Muscle of leg (tissue), 11 donors: ENCODE results near the gene RNF208. TPM values are rescaled to one million over a fixed set of nuclear protein-coding genes. Genes with fewer than 3 reads are reported as not detected.

Experiments used
- DNase-seq: peaks from one replicate; pipeline ENCODE4 v3.0.0; 2013
- H3K27ac ChIP-seq: one replicate; pipeline ENCODE4 v1.5.1; 2013; ENCODE audit warnings: mild to moderate bottlenecking, low read length, control low read depth
- H3K27me3 ChIP-seq: one replicate; pipeline ENCODE4 v1.6.1; 2013; ENCODE audit warnings: low read length; ENCODE audit not compliant: control insufficient read depth, insufficient read depth
- H3K36me3 ChIP-seq: one replicate; pipeline ENCODE4 v1.6.1; 2013; ENCODE audit warnings: low read length; ENCODE audit not compliant: control insufficient read depth, insufficient read depth
- H3K4me1 ChIP-seq: one replicate; pipeline ENCODE4 v1.6.1; 2013; ENCODE audit warnings: low read length; ENCODE audit not compliant: control insufficient read depth, insufficient read depth
- H3K4me3 ChIP-seq: one replicate; pipeline ENCODE4 v1.5.1; 2013; ENCODE audit warnings: low read length, control low read depth
- H3K9me3 ChIP-seq: replicated peaks from 2 replicates; pipeline ENCODE4 v1.6.1; 2013; ENCODE audit warnings: low read depth, low read length; ENCODE audit not compliant: control insufficient read depth
- WGBS: methylation state at CpG from one replicate; pipeline ENCODE4 v1.1.5; 2013; ENCODE audit warnings: missing lambda C conversion rate; ENCODE audit not compliant: insufficient coverage; 5-methylcytosine and 5-hydroxymethylcytosine counted together
- polyA plus RNA-seq, 8 donors: library from polyadenylated mRNA; unstranded; fragments of 120-200 nt; gene quantifications; one replicate each; pipeline versions ENCODE4 v1.2.1 to v1.2.3, GENCODE V29; 2013; ENCODE audit warnings: inconsistent platforms in 1 of 8, low replicate concordance in 1 of 8; ENCODE audit not compliant: insufficient read length in 8 of 8, insufficient read depth in 1 of 8
- total RNA-seq: library from RNA; stranded (reverse); fragments of 120-200 nt; gene quantifications from one replicate; pipeline ENCODE4 v1.2.4, GENCODE V29; 2013

RNF208 gene
- total and polyA plus RNA-seq, 9 donors: 0.18 to 5.1 (median 2.6) TPM

DNA sequence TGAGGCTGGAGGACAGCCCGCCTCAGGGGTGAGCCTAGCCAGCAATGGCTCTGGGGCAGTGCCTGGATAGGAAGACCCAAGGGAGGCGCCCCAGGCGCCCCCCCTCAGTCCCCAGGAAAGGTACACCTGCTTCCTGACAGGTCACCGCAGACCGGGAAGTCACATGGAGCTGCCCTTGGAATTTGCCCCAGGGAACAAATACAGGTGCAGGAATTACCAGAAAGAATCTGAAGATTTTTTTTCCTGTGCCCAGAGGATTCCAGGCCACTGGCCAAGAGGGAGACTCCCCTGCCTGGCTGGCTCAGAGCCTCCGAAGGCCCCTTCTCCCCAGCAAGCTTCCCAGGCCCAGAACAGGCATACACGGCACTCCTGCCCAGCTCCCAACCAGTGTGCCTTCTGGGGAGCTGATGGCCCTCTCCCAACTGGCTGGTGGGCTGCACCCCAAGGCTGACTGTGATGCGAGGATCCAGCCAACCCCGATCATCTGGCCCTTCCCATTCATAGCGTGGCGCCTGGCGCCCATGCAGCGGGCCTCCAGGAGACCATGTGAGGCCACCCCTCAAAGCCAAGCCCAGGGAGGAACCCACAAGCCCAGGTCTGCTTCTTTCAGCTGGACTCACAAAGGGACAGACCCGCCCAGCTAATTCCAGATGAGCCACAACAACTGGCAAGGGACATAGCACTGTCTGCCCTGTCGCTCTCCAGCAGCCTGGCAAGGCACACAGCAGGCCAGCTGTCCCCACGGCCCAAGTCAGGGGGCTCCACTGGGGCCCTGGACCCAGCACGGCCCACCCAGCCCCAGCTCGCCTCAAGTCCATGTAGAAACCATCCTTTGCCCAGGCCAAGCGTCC lies 23.8 kb downstream of the RNF208 start:
- H3K4me1 ChIP-seq: peaks cover 48% of the 10 kb centered on the region
- H3K27me3 ChIP-seq: no peaks in the 10 kb centered on the region
- H3K4me3 ChIP-seq: no peak overlapping the region
- WGBS: 75% methylated on average over 15 of the region's 19 CpGs
- no peak overlapping the region for H3K27ac ChIP-seq
- no peaks in the 10 kb centered on the region for H3K36me3 ChIP-seq
- DNase-seq: no peak
- H3K9me3 ChIP-seq: no peaks in the 10 kb centered on the region

DNA sequence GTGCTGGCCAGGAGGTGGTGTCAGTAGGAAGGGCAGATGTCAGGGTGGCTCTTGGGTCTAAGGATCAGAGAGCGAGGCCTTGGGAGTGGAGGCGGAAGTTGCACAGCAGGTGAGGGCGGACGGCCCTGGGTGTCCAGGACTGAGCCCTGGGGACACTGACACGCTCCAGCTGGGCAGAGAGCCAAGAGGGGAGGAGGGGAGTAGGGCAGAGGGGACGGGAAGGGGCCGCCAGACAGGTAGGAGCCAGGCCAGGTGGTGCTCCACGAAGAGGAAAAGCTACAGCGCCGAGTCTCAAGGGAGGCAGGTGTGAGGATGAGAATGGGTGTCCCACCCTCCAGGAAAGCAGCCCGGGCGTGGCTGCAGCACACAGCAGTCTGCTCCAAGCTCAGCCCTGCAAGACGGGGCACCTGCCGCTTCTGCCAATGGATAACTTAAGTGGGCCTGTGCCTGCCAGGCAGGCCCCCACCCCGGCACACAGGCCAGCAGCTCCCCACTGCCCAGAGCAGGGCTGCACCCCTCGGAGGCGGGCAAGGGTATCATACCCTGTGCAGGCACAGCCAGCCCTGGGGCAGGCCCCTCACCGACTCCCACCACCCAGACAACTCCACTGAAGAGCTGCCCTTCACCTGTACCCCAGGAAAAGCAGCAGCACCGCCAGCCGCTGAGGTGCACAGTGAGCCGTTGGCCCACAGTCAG lies 26.4 kb downstream of the RNF208 start:
- peaks cover 22% of the 10 kb centered on the region for H3K36me3 ChIP-seq
- H3K27ac ChIP-seq: no peak overlapping the region
- no peak overlapping the region for H3K4me3 ChIP-seq
- no peak for DNase-seq
- no peaks in the 10 kb centered on the region for H3K27me3 ChIP-seq
- no peaks in the 10 kb centered on the region for H3K9me3 ChIP-seq
- H3K4me1 ChIP-seq: peaks cover 44% of the 10 kb centered on the region
- 78% methylated on average over 21 of the region's 21 CpGs for WGBS

DNA sequence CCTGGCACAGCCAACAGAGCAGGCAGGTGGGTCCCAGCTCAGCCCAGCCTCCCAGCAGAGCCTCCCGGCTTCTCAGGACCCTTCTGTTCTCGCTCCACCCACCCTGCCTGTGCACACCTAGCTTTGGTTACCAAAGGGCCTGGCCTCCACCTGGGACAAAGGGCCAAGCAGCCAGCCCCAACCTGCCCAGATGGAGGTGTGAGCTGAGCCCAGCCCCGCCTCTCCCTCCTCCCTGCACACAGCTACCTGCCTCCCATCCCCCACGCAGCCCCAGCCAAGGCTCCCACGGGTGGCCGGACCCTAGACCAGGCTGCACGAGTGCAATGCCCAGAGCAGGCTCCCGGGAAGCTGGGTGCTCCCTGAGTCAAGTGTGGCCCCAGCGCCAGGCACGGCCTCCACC lies 27.1 kb downstream of the RNF208 start:
- H3K27ac ChIP-seq: no peak overlapping the region
- 77% methylated on average over 6 of the region's 10 CpGs for WGBS

DNA sequence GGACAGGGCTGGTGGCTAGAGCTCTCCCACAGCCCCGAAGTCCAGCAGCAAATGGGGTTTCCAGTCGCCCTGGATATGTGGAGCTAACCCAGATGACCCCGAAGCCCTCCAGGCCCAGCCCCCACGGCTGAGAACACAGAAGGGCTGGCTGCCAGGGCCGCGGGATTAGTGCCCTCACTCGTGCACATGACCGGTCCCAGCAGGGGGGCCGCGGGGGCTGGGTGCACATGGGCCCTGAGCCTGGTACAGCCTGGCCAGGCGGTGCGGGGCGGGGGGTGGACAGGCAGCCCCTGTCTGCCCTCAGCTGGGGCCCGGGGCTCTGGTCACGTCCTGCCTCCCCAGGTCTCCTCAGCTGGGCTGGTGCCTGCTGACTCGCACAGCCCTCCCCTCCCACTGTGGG lies 27.7 kb downstream of the RNF208 start:
- 62% methylated on average over 16 of the region's 16 CpGs for WGBS
- no peak overlapping the region for H3K27ac ChIP-seq
- no peak for DNase-seq
- H3K36me3 ChIP-seq: peaks cover 33% of the 10 kb centered on the region
- H3K4me1 ChIP-seq: peaks cover 54% of the 10 kb centered on the region
- no peak overlapping the region for H3K4me3 ChIP-seq
- H3K27me3 ChIP-seq: no peaks in the 10 kb centered on the region
- H3K9me3 ChIP-seq: no peaks in the 10 kb centered on the region

More for the DNA sequence above, 27.1 kb downstream of the RNF208 start:
- peaks cover 52% of the 10 kb centered on the region for H3K4me1 ChIP-seq
- no peaks in the 10 kb centered on the region for H3K27me3 ChIP-seq
- no peaks in the 10 kb centered on the region for H3K9me3 ChIP-seq
- H3K36me3 ChIP-seq: peaks cover 30% of the 10 kb centered on the region
- no peak for DNase-seq
- H3K4me3 ChIP-seq: no peak overlapping the region

DNA sequence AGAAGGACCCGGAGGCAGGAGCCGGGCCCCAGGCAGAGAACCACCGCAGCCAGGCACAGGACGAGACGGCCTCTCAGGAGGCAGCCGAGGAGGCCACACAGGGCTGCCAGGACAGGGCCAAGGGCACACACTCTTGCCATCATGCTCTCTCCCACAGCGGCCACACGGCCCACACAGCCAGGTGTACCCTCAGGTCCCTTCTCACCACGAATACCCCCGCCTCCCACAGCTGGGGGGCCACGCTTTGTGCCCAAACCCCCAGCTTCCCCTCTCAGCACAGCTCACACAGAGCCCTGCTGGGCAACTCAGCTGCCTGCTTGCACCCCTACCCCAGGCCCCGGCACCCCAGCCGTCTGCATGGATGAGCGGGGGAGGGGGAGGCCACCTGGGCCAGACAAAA lies 28.3 kb downstream of the RNF208 start:
- 74% methylated on average over 11 of the region's 14 CpGs for WGBS
- Histone ChIP-seq H3K9me3 (no peaks in the 10 kb centered on the region), H3K4me3 (no peak overlapping the region), H3K4me1 (peaks cover 52% of the 10 kb centered on the region), H3K27ac (no peak overlapping the region), H3K36me3 (peaks cover 33% of the 10 kb centered on the region), H3K27me3 (no peaks in the 10 kb centered on the region)
- no peak for DNase-seq

DNA sequence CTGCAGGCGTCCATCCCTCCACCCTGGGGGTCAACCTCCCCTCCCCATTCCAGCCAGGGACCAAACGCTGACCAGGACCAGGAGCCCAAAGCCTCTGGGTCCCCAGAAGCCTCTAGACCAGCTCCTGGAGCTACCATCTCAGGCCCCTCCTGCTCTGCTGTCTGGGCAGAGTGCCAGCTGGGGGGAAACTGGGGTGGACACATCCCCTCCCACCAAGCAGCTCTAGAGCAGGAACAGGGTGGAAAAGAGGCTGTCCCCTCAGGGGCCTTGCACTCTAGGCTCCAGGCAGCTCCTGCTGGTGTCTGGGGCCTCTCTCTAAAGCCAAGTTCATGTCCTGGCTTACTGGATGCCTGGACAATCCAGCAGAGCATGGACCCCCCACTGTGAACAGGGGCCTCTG lies 29.2 kb downstream of the RNF208 start:
- no CpG with 5 or more reads among the region's 2 CpGs for WGBS
- H3K36me3 ChIP-seq: peaks cover 33% of the 10 kb centered on the region

DNA sequence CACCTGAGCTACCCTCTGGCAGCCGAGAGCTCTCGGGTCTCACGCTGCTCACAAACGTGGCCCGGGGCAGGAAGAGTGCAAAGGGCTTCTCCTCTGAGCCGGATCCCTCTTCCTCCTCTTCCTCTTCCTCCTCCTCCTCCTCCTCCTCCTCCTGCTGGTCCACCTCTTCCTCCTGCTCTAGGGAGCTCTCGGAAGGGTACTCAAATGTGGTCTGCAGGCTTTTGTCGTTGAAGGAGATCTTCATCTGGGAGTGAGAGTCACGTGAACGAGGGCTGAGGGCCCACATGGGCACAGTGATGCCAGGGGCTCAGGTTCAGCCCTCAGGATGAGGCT lies 29.6 kb downstream of the RNF208 start:
- H3K9me3 ChIP-seq: no peaks in the 10 kb centered on the region
- peaks cover 33% of the 10 kb centered on the region for H3K36me3 ChIP-seq
- WGBS: 83% methylated on average over 6 of the region's 10 CpGs
- no peaks in the 10 kb centered on the region for H3K27me3 ChIP-seq
- H3K4me1 ChIP-seq: peaks cover 46% of the 10 kb centered on the region
- no peak for DNase-seq
- H3K27ac ChIP-seq: no peak overlapping the region
- H3K4me3 ChIP-seq: no peak overlapping the region

More for the DNA sequence above, 29.2 kb downstream of the RNF208 start:
- H3K27ac ChIP-seq: no peak overlapping the region
- DNase-seq: no peak
- no peaks in the 10 kb centered on the region for H3K27me3 ChIP-seq
- H3K9me3 ChIP-seq: no peaks in the 10 kb centered on the region
- H3K4me1 ChIP-seq: peaks cover 46% of the 10 kb centered on the region
- no peak overlapping the region for H3K4me3 ChIP-seq

DNA sequence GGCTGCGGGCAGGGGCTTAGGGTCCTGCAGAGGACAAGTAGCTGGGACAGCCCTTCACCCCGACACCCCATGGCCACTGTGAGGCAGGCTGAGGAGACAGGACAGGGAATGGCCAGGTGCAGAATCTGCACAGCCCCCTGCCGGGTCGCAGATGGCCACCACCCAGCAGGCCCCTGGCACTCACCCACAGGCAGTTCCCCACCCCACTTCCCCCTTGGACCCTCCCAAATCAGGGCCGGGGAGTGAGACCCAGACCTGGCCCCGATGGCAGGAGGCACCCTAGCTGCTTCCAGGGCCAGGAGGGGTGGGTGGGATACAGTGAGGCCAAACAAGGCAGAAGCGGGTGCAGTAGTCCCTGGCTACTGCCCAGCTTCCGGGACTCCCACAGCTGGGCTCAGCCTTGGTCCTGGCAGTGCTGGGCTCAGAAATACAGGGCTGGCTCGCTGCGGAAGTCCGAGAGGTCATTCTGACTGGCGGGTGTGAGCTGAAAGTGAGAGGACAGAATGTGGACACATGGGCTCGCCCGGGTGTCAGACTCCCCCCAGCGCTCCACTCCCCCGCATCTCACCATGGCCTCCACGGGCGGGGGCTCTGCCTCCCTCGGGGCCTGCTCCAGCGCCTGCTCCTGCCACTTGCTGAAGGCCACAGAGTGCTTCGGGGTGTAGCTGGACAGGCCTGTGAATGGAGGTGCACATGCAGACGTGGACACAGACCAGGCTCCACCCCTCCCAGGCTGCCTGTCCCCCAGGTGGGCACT lies 30.2 kb downstream of the RNF208 start:
- Histone ChIP-seq H3K27me3 (no peaks in the 10 kb centered on the region), H3K4me1 (peaks cover 49% of the 10 kb centered on the region), H3K27ac (no peak overlapping the region), H3K36me3 (peaks cover 37% of the 10 kb centered on the region), H3K9me3 (no peaks in the 10 kb centered on the region), H3K4me3 (no peak overlapping the region)
- WGBS: 71% methylated on average over 10 of the region's 22 CpGs
- no peak for DNase-seq

DNA sequence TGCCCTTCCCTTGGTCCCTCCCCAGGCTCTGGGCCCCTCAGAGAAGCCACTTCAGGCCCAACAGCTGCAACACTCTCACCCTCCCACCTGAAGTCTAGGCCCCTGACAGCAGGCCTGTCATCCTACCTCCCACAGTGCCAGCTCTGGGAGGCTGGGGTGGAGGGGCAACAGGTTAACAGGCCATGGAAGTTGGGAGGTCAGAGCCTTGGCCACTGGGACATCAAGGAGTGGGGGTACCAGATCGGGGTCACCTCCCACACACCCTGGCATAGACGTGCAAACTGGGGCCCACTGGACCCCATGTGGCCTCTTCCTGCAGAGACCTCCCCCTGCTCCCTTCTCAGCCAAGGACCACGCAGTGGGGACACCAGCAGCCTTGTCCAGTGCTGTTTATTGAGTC lies 30.8 kb downstream of the RNF208 start:
- Histone ChIP-seq H3K4me1 (peaks cover 55% of the 10 kb centered on the region), H3K9me3 (no peaks in the 10 kb centered on the region), H3K36me3 (peaks cover 42% of the 10 kb centered on the region), H3K4me3 (no peak overlapping the region), H3K27me3 (no peaks in the 10 kb centered on the region), H3K27ac (no peak overlapping the region)
- 61% methylated on average over 3 of the region's 3 CpGs for WGBS
- DNase-seq: no peak

DNA sequence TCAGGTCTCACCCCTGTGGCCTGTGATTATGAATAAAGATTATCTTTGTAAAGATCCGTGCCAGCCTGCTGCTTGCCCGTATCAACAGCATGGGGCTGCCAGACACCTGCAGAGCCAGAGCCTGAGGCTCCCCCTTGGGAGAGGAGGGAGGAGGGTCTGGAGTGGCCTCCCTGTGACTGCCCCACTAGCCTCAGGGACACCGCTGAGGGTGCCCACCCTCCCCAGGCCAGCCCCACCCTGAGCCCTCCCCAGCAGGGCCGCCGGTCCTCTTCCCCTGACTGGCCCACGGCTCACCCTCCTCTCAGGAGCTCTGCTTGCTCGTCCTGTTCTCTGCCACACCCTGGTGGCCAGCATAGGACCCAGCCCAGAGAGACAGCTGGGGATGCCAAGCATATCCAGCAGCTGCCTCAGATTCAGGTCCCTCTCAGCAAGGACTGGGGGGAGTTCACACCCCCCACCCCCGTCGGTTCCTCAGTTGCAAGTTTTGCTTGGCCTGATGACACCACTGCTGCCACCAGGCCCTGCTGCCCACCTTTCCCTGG lies 31.7 kb downstream of the RNF208 start:
- no peak for DNase-seq
- peaks cover 50% of the 10 kb centered on the region for H3K36me3 ChIP-seq
- H3K27me3 ChIP-seq: no peaks in the 10 kb centered on the region
- H3K4me3 ChIP-seq: no peak overlapping the region
- no peaks in the 10 kb centered on the region for H3K9me3 ChIP-seq
- peaks cover 56% of the 10 kb centered on the region for H3K4me1 ChIP-seq
- H3K27ac ChIP-seq: peak overlapping the region; percentile 85
- 56% methylated on average over 7 of the region's 9 CpGs for whole genome bisulfite sequencing
